Measurements from ENCODE around the gene TEX264. TPM values are rescaled to one million over a fixed set of nuclear protein-coding genes. Genes with fewer than 3 reads are reported as not detected.
A peak's percentile ranks its signal among the peaks of the same experiment; 100 is the strongest.

Gene TEX264
- total and polyA plus RNA-seq, 2 of the 13 experiments (the other 11 are each of a cell fraction or from before 2014, with no cell fraction given), result 35.2 to 52.1 TPM

- peak; percentile 66 for TF ChIP-seq ZNF574 (CRISPR knock-in tag; IDR thresholded peaks at IDR 0.05)
- 0 out of 2 replicates have a peak, but pooled peaks have one; percentile 24 for TF ChIP-seq PATZ1 (CRISPR knock-in tag; IDR thresholded peaks at IDR 0.05)
- 0 out of 2 replicates have a peak, but pooled peaks have one; percentile 31 for TF ChIP-seq POGK (CRISPR knock-in tag; conservative IDR thresholded peaks at IDR 0.05)
- no peak for TF ChIP-seq ISX (CRISPR knock-in tag; conservative IDR thresholded peaks at IDR 0.05)
- no peak for TF ChIP-seq CERS6 (CRISPR knock-in tag; IDR thresholded peaks at IDR 0.05)
- TF ChIP-seq CBX5 (CRISPR knock-in tag; IDR thresholded peaks at IDR 0.05; ENCODE audit: borderline replicate concordance), result peak; percentile 50; the same call in 1 of the 2 replicates
- peak; percentile 77; the same call in 1 of the 2 replicates for TF ChIP-seq RAD21 (CRISPR knock-in tag; IDR thresholded peaks at IDR 0.05)
- TF ChIP-seq ZBTB14 (CRISPR knock-in tag; IDR thresholded peaks at IDR 0.05), result 0 out of 2 replicates have a peak, but pooled peaks have one; percentile 37
- TF ChIP-seq GABPB1 (CRISPR knock-in tag; IDR thresholded peaks at IDR 0.05), result 0 out of 2 replicates have a peak, but pooled peaks have one; percentile 17
- TF ChIP-seq ZNF263 (CRISPR knock-in tag; IDR thresholded peaks at IDR 0.05), result peak; percentile 34; the same call in 1 of the 2 replicates
- TF ChIP-seq THAP11 (CRISPR knock-in tag; IDR thresholded peaks at IDR 0.05), result peak; percentile 53; the same call in 1 of the 2 replicates
- TF ChIP-seq ZNF143 (CRISPR knock-in tag; IDR thresholded peaks at IDR 0.05), result 0 out of 2 replicates have a peak, but pooled peaks have one; percentile 27
- 0 out of 2 replicates have a peak, but pooled peaks have one; percentile 22 for TF ChIP-seq MEIS2 (CRISPR knock-in tag; IDR thresholded peaks at IDR 0.05)
- TF ChIP-seq FOXA1 (IDR thresholded peaks at IDR 0.05), result no peak
- TF ChIP-seq FOXA1 (CRISPR knock-in tag; IDR thresholded peaks at IDR 0.05), result 0 out of 2 replicates have a peak, but pooled peaks have one; percentile 18
- TF ChIP-seq HBP1 (CRISPR knock-in tag; IDR thresholded peaks at IDR 0.05; ENCODE audit: low read depth), result no peak
- no peak for TF ChIP-seq PHF8 (CRISPR knock-in tag; IDR thresholded peaks at IDR 0.05)
These were observed 1.6 kb upstream of the TEX264 start (continued) for GRCh38 chr3:51669241-51670052.
